Omental fat pad (tissue), 4 donors: ENCODE measurements around the gene IFT74. TPM values are rescaled to one million over a fixed set of nuclear protein-coding genes. Genes with fewer than 3 reads are reported as not detected.
"Not testable (repeated sequence)": the region's sequence is repeated elsewhere in the genome, so short reads cannot be mapped to it uniquely, and the experiment has no call there.

Experiments
- ATAC-seq: fragments of 150-250 bp; one replicate; pipeline ENCODE4 v1.9.1; 2016; ENCODE audit warnings: mild to moderate bottlenecking, moderate library complexity; ENCODE audit not compliant: low FRiP score
- DNase-seq: peaks from one replicate; pipeline ENCODE4 v3.0.0-alpha.2; 2019; ENCODE audit warnings: low spot score
- CTCF ChIP-seq, 3 donors: fragments of 450-650 bp; IDR thresholded peaks; one replicate each; pipeline ENCODE4 v1.5.1; 2016 to 2017; ENCODE audit warnings: antibody characterized with exemption in 3 of 3, mild to moderate bottlenecking in 3 of 3, moderate library complexity in 2 of 3
- total RNA-seq, 4 donors: library from RNA; depleted of rRNA; stranded (reverse); fragments of >200 nt; gene quantifications; one replicate each; pipeline ENCODE4 v1.1.0, GENCODE V29; 2016

IFT74 gene
- total RNA-seq, 4 donors from 2014 or later, result 5.3 to 13.0 (median 10.5) TPM

- DNase-seq (no peak), ATAC-seq (no peak)
- no peak for TF ChIP-seq CTCF (IDR thresholded peaks at IDR 0.05)
Measured at GRCh38 chr9:27088981-27089380, 132.8 kb downstream of the IFT74 start.

- ATAC-seq, result no peak
- no peak for TF ChIP-seq CTCF (IDR thresholded peaks at IDR 0.05)
- no peak for DNase-seq
Measured at GRCh38 chr9:27089706-27090105, 133.5 kb downstream of the IFT74 start.

GRCh38 chr9:27090231-27090630 is 134.0 kb downstream of the IFT74 start:
- DNase-seq, result no peak
- no peak for ATAC-seq
- TF ChIP-seq CTCF (IDR thresholded peaks at IDR 0.05), result no peak

- TF ChIP-seq CTCF (IDR thresholded peaks at IDR 0.05), result no peak
- ATAC-seq, result no peak
- DNase-seq, result no peak
Measured at GRCh38 chr9:27090711-27091110, 134.5 kb downstream of the IFT74 start.

GRCh38 chr9:27092496-27092895 is 136.3 kb downstream of the IFT74 start:
- DNase-seq, ATAC-seq: not testable (repeated sequence)

- ATAC-seq, DNase-seq: not testable (repeated sequence)
Measured at GRCh38 chr9:27093384-27094067, 137.3 kb downstream of the IFT74 start.

- ATAC-seq (no peak), DNase-seq (no peak)
- TF ChIP-seq CTCF (IDR thresholded peaks at IDR 0.05), result no peak
Measured at GRCh38 chr9:27094640-27095298, 138.6 kb downstream of the IFT74 start.

- ATAC-seq (no peak), DNase-seq (no peak)
- TF ChIP-seq CTCF (IDR thresholded peaks at IDR 0.05), result no peak
Measured at GRCh38 chr9:27107241-27107640, 151.0 kb downstream of the IFT74 start.
